Kidney tubule cell (primary cell): Measurements from ENCODE around the gene KIAA0513.

Experiments
- DNase-seq: peaks from one replicate; pipeline ENCODE4 v3.0.0-alpha.2; 2018; ENCODE audit warnings: low spot score

The KIAA0513 gene

DNA sequence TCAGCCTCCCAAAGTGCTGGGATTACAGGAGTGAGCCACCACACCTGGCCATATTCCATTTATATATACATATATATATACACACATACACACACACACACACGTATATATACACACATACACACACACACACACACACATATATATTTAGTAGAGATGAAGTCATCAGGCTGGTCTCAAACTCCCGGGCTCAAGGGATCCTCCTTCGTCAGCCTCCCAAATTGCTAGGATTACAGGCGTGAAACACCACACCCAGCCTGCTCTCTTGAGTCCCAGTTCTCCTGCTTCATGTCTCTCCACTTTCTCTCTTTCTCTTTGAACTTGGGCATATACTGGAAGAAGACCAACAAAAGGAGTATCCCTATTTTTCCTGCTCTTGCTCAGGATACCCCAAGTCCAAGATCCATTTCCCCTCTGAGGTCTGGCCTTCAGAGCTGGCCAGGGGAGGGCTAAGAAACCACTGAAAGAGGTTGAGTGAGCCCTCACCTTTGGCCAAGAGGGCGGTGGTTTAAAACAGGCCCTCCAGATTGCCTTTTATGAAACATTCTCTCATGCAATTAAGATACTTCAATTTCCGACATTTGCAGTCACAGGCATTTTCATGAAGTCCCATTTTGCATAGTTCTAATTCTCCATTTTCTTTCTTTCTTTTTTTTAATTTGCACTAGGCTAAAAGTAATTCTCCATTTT lies 46.8 kb downstream of the KIAA0513 start:
- DNase-seq = no peak

DNA sequence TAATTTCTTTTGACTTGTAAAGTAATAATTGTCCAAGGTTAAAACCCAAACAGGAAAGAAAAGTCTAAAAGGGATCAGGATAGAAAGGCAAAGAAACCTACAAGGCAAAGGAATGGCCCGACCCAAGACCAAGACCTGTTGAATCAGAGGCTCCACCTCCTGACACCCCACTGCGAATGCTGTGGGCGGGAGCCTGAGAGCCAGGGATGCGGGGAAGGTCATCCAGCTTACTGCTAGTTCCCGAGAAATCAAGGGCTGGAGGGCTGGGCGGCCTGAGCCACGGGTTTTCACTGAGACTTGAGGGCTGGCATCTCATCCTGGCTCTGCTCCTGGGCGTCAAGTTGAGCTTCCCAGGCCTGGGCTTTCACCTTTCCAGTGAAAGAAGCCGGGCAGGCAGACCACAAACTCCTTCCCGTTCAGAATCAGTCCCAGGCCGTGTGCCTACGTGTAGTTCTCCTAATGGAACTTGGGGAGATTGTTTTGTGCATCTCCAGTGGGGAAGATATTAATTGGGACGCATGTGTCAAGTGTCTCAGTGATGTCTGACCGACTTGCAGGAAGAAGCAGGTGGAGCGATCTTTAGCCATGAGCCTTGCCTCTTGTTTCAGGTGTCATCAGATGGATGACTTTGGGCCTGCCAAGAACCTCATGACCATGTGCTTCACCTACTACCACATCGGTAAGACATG lies 47.8 kb downstream of the KIAA0513 start:
- DNase-seq = no peak

DNA sequence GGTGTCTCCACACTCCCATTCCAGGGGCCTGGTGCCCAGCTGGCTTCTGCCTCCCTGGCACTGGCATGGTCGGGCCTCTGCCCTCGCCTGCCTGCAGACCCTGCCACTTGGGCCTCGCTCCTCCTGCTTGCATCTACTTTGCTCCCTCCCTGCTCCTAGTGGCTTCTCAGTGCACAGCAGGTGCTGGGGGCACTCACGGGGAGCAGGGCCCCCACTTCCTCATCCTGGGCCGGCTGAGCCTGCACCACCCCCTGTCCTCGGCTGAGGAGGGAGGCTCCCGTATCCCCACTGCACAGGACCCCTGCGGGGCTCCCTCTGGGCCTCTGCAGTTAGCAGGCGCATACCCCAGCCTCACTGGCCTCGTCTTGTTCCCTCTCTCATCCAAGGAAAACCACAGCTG lies 49.4 kb downstream of the KIAA0513 start:
- DNase-seq = no peak

- DNase-seq = no peak
These were observed 50.1 kb downstream of the KIAA0513 start for GRCh38 chr16:85077576-85078125.

DNA sequence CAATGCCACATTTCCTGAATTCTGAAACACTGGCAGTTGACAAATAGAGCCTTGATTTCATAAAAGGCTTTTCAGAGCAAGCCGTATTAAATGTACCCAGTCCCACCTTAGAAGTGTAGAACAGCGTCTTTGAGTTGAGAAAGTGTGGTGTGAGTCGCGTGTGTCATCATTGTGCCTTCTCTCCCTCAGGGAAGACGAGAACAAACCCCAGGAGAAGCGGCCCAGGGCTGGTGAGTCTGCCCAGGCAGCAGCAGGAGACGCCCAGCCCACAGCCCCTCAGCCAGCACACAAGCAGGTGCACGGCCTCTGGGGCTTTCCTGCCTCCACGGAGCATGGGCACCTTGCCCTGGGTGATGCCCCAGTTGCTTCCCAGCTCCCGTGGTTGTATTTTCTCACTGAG lies 50.6 kb downstream of the KIAA0513 start:
- no peak for DNase-seq

DNA sequence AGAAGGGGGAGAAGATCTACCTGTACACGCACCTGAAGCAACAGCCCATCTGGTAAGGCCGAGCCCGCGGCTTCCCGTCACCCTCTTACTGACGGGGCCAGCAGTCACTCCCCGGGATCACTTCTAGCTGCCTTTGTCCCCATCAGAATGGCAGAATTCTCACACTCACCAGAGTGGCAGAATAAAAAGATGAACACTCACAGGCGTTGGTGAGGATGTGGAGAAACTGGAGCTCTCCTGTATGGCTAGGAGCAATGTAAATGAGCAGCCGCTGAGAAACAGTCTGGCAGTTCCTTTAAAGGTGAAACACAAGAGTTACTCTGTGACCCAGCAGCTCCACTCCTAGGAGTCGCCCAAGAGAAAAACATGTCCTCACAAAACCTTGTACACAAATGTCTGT lies 51.4 kb downstream of the KIAA0513 start:
- no peak for DNase-seq

DNA sequence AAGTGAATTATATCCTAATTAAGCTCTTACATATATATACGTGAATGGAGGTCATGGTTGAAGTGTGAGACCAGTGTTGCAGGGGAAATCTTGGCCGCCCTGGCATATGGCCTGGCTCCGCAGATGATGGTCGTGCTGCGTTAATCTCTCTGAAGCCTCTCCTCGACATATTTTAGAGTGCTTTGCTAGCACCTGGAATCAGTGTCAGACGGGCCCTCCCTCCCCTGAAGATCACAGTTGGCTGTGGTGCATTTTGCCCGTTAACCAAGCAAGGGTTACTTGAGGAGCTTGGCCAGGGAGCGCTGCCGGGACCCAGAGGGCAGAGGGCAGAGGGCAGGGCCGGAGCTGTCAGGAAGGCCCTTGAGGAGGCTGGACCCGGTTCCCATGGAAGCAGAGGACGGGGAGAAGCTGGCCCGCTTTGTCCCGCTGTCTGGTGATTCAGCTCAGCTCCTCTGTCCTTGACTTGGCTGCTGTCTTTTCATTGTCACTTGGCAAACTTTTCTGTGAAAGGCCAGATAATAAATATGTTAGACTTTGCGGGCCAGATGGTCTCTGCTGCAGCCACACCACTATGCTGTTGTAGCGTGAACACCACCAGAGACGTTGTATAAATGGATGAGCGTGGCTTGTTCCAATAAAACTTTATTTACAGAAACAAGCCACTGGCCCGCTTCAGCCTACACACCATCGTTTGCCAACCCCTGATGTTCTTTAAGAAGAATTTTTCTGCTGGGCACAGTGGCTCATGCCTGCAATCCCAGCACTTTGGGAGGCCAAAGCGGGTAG lies 52.4 kb downstream of the KIAA0513 start:
- no peak for DNase-seq

DNA sequence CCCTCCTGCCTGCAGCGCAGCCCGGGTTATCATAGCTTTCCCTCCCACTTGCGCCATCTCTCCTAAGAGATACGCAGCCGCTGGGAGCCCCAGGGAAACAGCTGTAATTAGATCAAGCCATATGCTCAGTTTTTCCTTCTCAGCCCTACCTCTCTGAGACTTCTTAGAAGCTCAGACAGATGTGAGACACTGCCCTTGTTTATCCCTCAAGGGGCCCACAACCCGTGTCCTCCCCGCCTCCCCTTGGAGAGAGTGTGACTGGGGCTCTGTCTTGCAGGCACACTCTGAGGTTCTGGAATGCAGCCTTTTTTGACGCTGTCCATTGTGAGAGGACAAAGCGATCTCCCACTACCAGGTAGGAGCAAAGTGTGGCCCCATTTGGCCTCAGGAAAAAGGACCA lies 53.4 kb downstream of the KIAA0513 start:
- DNase-seq = no peak

- no peak for DNase-seq
These were observed 54.2 kb downstream of the KIAA0513 start for GRCh38 chr16:85081765-85082164.

- no peak for DNase-seq
These were observed 54.8 kb downstream of the KIAA0513 start for GRCh38 chr16:85082173-85083050.

- no peak for DNase-seq
These were observed 55.5 kb downstream of the KIAA0513 start for GRCh38 chr16:85083051-85083639.

- DNase-seq = no peak
These were observed 57.4 kb downstream of the KIAA0513 start for GRCh38 chr16:85084841-85085510.

DNA sequence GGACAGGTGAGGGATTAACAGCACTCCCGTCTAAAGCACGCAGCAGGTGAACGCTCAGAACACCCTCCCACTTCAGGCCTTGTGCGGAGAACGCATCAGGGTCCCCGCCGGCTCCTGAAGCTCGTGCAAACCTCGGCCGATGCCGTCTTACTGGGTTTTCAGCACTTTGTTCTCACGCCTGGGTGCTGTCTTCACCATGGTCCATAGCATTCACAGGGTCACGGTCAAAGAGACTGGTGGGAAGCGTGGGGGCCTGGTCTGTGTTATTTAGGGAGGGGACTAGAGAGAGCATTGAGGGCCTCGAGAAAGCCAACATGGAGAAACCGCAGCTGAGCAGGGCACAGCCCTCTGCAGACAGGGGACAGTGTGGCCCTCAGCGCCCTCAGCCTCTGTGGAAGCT lies 58.1 kb downstream of the KIAA0513 start:
- no peak for DNase-seq

- DNase-seq = peak; percentile 70
These were observed 59.0 kb downstream of the KIAA0513 start for GRCh38 chr16:85086347-85087291.

DNA sequence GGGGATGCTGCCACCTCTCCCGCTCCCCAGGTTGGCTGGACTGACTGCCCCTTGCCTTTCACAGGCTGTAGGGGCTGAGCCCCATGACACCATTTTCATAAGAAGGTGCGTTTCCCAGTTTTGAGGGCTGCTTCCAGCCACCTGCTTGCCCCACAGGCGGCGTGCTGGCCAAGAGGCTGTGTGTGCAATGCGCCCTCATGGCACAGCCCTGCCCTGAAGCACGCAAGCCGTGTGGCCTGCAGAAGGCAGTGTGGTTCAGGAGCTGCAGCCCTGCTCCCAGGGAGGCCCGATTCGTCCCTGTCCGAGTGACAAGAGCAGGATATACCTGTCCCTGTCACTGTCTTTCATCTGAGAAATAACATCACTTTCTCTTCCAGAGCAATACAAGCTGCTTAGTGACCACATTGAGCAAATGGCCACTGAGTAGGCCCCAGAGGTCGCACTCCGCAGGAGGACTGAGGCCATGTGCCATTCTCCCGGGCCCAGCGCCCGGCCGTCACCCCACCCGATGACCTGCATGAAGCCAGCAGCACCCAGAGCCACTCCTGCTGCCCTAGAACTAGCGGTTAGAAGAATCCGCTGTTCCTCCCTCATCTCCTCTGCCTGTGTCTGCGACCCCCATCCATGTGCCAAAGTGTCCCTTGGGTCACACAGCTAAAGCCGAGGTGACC lies 60.4 kb downstream of the KIAA0513 start:
- DNase-seq = no peak

GRCh38 chr16:85088570-85089199 lies 61.1 kb downstream of the KIAA0513 start:
- no peak for DNase-seq

DNA sequence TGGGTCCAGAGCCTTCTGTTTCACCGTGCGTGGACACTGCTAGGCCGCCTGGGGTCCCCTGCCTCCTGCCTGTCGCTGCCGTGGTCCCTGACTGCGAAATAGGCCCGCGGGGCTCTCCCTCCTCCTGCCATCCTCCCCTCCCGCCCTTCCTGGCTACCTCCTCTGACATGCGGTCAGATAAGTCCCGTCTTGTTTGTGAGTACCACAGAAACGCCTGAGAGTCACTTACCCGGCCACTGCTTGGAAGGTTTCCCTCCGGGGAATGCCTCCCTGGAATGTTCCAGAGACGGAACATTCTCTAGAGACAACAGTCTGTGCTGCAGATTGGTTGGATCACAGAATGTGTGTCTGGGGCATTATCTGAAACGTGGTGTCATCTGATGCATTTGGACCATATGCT lies 61.9 kb downstream of the KIAA0513 start:
- no peak for DNase-seq

DNA sequence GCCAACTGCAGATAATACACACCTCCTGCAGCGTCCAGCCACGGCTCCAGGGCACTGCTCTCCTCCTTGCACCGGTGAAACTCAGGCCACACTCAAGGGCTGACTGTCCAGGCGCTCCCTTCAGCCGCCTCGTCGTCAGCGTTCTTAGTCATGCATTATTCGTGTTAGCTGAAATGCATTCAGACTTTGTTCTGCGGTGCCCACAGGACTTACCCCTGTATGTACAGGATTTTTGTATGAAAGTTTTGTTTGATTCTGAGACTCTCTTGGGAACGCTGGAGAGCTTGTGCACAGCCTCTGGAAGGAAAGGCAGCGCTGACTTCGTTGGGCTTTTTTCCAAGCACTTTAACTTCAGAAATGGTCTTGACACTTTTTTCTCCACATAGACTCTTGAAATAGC lies 62.6 kb downstream of the KIAA0513 start:
- no peak for DNase-seq
